GM18505 (cell line): Measurements from ENCODE around the gene KLK8.

ENCODE experiments used
- ATAC-seq: cut with Tn5 transposase; IDR thresholded peaks from one replicate; pipeline ENCODE4 v1.9.1; 2021; ENCODE audit not compliant: unreplicated experiment
- POLR2A ChIP-seq: IDR thresholded peaks from 4 replicates; pipeline ENCODE4 v1.6.1; 2011; ENCODE audit warnings: borderline replicate concordance; ENCODE audit not compliant: insufficient read depth, insufficient read length; ENCODE audit errors: extremely low read depth

Gene KLK8

GRCh38 chr19:50967929-50968715 is 33.3 kb downstream of the KLK8 start:
- ATAC-seq = no peak
- no peak for TF ChIP-seq POLR2A

GRCh38 chr19:50964266-50964665 is 37.1 kb downstream of the KLK8 start:
- no peak for ATAC-seq
- TF ChIP-seq POLR2A = no peak

GRCh38 chr19:50963381-50963780 is 38.0 kb downstream of the KLK8 start:
- ATAC-seq = no peak
- no peak for TF ChIP-seq POLR2A

- no peak for ATAC-seq
Observed at GRCh38 chr19:50962245-50962644, 39.2 kb downstream of the KLK8 start.

GRCh38 chr19:50959731-50960500 is 41.5 kb downstream of the KLK8 start:
- ATAC-seq = no peak
- no peak for TF ChIP-seq POLR2A

More at GRCh38 chr19:50962245-50962644, 39.2 kb downstream of the KLK8 start:
- no peak for TF ChIP-seq POLR2A

- no peak for ATAC-seq
- TF ChIP-seq POLR2A = no peak
Observed at GRCh38 chr19:50957587-50957986, 43.8 kb downstream of the KLK8 start.

GRCh38 chr19:50952910-50953309 is 48.5 kb downstream of the KLK8 start, which contains the start of gene KLK5:
Gene KLK5, minus strand, starts transcription at chr19:50953038. Its CDS starts 381 bp downstream, at chr19:50952657.
- no peak for TF ChIP-seq POLR2A
- no peak for ATAC-seq

- no peak for ATAC-seq
- no peak for TF ChIP-seq POLR2A
Observed at GRCh38 chr19:50949861-50950260, 51.5 kb downstream of the KLK8 start.

- TF ChIP-seq POLR2A = no peak
- no peak for ATAC-seq
Observed at GRCh38 chr19:50947123-50947522, 54.3 kb downstream of the KLK8 start.
